Heart left ventricle (tissue), 16 donors: ENCODE results near the gene ANKRD45. TPM values are rescaled to one million over a fixed set of nuclear protein-coding genes. Genes with fewer than 3 reads are reported as not detected.
"Not testable (repeated sequence)": the region's sequence is repeated elsewhere in the genome, so short reads cannot be mapped to it uniquely, and the experiment has no call there.

ENCODE experiments used
- ATAC-seq, 4 donors: fragments of 200-7000 bp; cut with Tn5 transposase; one replicate each; pipeline ENCODE4 v1.9.1; 2020 to 2022; ENCODE audit warnings: moderate library complexity in 4 of 4, mild to moderate bottlenecking in 3 of 4, moderate number of reproducible peaks in 1 of 4
- DNase-seq, 5 donors: peaks; one replicate each; pipeline ENCODE4 v3.0.0-alpha.2; 2020
- H3K27ac ChIP-seq, 12 donors: fragments of 200-600 bp; sonication (generic) in 4 of 12; one replicate each; pipeline versions ENCODE4 v1.5.0 to v1.8.0; 2016 to 2022; ENCODE audit warnings: mild to moderate bottlenecking in 2 of 12
- H3K27me3 ChIP-seq, 9 donors: fragments of 200-600 bp; sonication (generic) in 2 of 9; one replicate each; pipeline versions ENCODE4 v1.5.1 to v1.8.0; 2016 to 2022; ENCODE audit warnings: mild to moderate bottlenecking in 3 of 9
- H3K36me3 ChIP-seq, 9 donors: fragments of 200-600 bp; sonication (generic) in 2 of 9; one replicate each; pipeline versions ENCODE4 v1.5.0 to v1.8.0; 2018 to 2022; ENCODE audit warnings: mild to moderate bottlenecking in 2 of 9
- H3K4me1 ChIP-seq, 12 donors: fragments of 200-600 bp; sonication (generic) in 4 of 12; one replicate each; pipeline versions ENCODE4 v1.5.0 to v1.8.0; 2016 to 2022; ENCODE audit warnings: mild to moderate bottlenecking in 3 of 12
- H3K4me3 ChIP-seq, 12 donors: fragments of 200-600 bp; sonication (generic) in 4 of 12; one replicate each; pipeline versions ENCODE4 v1.5.0 to v1.8.0; 2017 to 2022; ENCODE audit warnings: mild to moderate bottlenecking in 9 of 12, moderate library complexity in 4 of 12
- H3K9me3 ChIP-seq, 12 donors: fragments of 200-600 bp; sonication (generic) in 4 of 12; one replicate each; pipeline versions ENCODE4 v1.5.0 to v1.8.0; 2016 to 2022; ENCODE audit warnings: mild to moderate bottlenecking in 1 of 12
- CTCF ChIP-seq, 12 donors: fragments of 200-600 bp; sonication (generic) in 4 of 12; IDR thresholded peaks; one replicate each; pipeline versions ENCODE4 v1.5.0 to v1.8.0; 2018 to 2022; ENCODE audit warnings: antibody characterized with exemption in 12 of 12, mild to moderate bottlenecking in 5 of 12
- POLR2A ChIP-seq, 2 donors: fragments of 450-650 bp; IDR thresholded peaks; one replicate each; pipeline ENCODE4 v1.6.1; 2017; ENCODE audit warnings: antibody characterized with exemption in 2 of 2, mild to moderate bottlenecking in 2 of 2, moderate library complexity in 2 of 2
- WGBS, 4 donors: extraction: QIAGEN DNeasy Blood & Tissue Kit in 2 of 4; methylation state at CpG; one replicate each; pipeline versions ENCODE4 v1.1.5 to v1.1.7; 2013 to 2018; 5-methylcytosine and 5-hydroxymethylcytosine counted together
- intact Hi-C, 10 donors: fragments of 100-400 bp; cut with DNase I; formaldehyde crosslinking; loops; one replicate each; pipeline versions ENCODE4 v1.11.1 to v1.14.2; 2022
- polyA plus RNA-seq, 2 donors: library from polyadenylated mRNA; stranded (reverse); fragments of 200-250 nt; gene quantifications; one replicate each; pipeline ENCODE4 v1.2.3, GENCODE V29; 2013
- total RNA-seq, 9 donors: library from RNA; depleted of rRNA in 2 of 9; stranded (reverse); fragments of >200 nt in 2 of 9; fragmentation: NEBNext Ultra II Directional in 3 of 9; extraction: Animal tissue kit (Norgen Biotek cat#: 25700) in 3 of 9; gene quantifications; one replicate each; pipeline versions ENCODE4 v1.1.0 to v1.2.4, GENCODE V29; 2016 to 2023
- donor health status: ischemic (EF 13 %, LVEDD 7.1; RV severe dilation, severe dysfunction).
- donor health status: healthy with polysubstance abuse.
- donor health status: DM: no; HTN: yes; CAD: no.
- donor health status: DM: no; HTN: no; CAD: no.
- donor health status: ischemic (EF 25% LVEDD 6.9; RV normal size, moderate dysfunction).
- donor health status: ischemic (EF 25% LVEDD 5.7; RV mildly dilated, moderate dysfunction).
- donor health status: healthy.
- donor health status: DM: yes; HTN: yes; CAD: no.
- donor health status: ischemic (EF 35%, LVEDD 5.7; RV mildly dilated, moderate dysfunction).
- donor health status: nonischemic (EF 11% LVEDD 7.7; RV severe dilation, severe dysfunction).
- donor health status: DM: yes; HTN: yes; CAD: no.
- donor health status: PGD.
- donor health status: ischemic (EF 29% LVEDD 5.4; RV normal size, mild dysfunction).
- donor health status: nonischemic (EF 23%, LVEDD 6.1; RV moderate dilation, normal function).

The ANKRD45 gene
- total and polyA plus RNA-seq, 11 donors: 0.18 to 0.27 (median 0.25) TPM; not detected in 6

DNA sequence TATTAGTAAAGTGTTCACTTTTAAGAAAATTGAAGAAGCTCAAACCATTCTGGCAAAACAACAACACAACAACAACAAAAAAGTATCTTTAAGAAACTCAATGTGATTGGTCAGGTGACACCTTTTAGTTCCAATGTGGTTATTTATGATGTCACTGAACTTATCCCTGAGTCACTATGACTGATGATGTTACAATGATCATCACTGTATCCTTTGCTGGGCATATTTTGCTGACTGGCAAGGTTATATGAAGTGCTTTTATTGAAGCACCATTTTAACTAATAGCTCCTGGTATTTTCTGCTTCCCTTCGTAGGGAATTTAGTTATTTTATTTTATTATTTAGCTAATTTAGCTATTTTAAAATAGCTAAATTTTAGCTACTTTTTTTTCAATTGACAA lies 34.5 kb downstream of the ANKRD45 start, which contains the start of gene TEX50:
Gene TEX50, plus strand, starts transcription at position 223 of the 400 bp plus-strand sequence. CDS start 184 bp downstream, outside the sequence.
- Histone ChIP-seq H3K4me3 (no peak within 1 kb of the TSS), H3K4me1 (no peaks in the 10 kb centered on the region), H3K27ac (no peak within 1 kb of the TSS), H3K9me3 (peaks cover 0 to 14% (median 0%) of the 10 kb centered on the region in 12 donors), H3K27me3 (no peaks in the 10 kb centered on the region), H3K36me3 (no peaks in the 10 kb centered on the region)
- no peak for ATAC-seq
- no peak for DNase-seq
- 88 to 95% (median 91%) methylated on average over 1 of the region's 1 CpG for WGBS, 4 donors
- no peak for TF ChIP-seq POLR2A (IDR thresholded peaks at IDR 0.05)
- no peak for TF ChIP-seq CTCF (IDR thresholded peaks at IDR 0.05)
- intact Hi-C loops: no loop called here

DNA sequence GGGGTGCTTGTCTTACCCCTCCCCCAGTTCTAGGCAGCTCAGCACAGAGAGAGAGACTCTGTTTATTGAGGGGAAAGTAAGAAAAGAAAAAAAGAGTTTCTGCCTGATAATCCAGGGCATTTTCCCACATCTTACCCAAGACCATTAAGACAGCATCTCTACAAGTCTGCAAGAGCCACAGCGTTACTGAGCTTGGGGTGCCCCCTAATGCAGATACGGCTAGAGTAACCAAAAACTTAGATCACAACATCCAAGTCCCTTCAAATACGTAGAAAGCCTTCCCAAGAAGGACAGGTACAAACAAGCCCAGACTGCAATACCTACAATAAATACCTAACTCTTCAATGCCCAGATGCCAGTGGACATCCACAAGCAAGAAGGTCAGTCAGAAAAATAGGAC lies 40.8 kb downstream of the ANKRD45 start:
- ATAC-seq: no peak
- TF ChIP-seq CTCF (IDR thresholded peaks at IDR 0.05): no peak
- TF ChIP-seq POLR2A (IDR thresholded peaks at IDR 0.05): no peak
- Histone ChIP-seq H3K36me3 (no peaks in the 10 kb centered on the region), H3K4me3 (no peak overlapping the region), H3K27me3 (no peaks in the 10 kb centered on the region), H3K27ac (no peak overlapping the region), H3K9me3 (peaks cover 0 to 8% (median 0%) of the 10 kb centered on the region in 12 donors), H3K4me1 (no peaks in the 10 kb centered on the region)
- WGBS, 4 donors: 80 to 87% (median 82%) methylated on average over 3 of the region's 3 CpGs
- intact Hi-C loops: no loop called here
- no peak for DNase-seq

DNA sequence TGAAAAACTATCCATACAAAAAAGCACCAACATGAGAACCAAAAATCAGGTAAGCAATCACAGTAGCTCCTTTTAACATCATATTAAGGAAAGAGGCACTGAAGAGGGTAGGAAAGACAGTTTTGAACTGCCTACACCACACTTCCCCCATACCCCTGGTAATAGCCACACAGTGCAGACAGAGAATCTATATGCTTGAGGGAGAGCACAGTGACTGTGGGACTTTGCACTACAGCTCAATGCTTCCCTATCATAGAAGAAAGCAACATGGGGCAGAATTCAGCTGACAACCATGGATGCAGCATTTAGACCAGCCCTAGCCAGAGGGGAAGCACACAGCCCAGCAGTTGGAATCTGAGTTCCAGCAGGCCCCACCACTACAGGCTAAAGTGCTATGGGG lies 42.4 kb downstream of the ANKRD45 start:
- Histone ChIP-seq H3K9me3 (peaks cover 0 to 13% (median 0%) of the 10 kb centered on the region in 12 donors), H3K36me3 (no peaks in the 10 kb centered on the region), H3K4me3 (no peak overlapping the region), H3K27ac (no peak overlapping the region), H3K27me3 (no peaks in the 10 kb centered on the region), H3K4me1 (no peaks in the 10 kb centered on the region)
- ATAC-seq (no peak), DNase-seq (no peak)
- TF ChIP-seq POLR2A (IDR thresholded peaks at IDR 0.05) (no peak), CTCF (IDR thresholded peaks at IDR 0.05) (no peak)
- intact Hi-C loops: no loop called here

DNA sequence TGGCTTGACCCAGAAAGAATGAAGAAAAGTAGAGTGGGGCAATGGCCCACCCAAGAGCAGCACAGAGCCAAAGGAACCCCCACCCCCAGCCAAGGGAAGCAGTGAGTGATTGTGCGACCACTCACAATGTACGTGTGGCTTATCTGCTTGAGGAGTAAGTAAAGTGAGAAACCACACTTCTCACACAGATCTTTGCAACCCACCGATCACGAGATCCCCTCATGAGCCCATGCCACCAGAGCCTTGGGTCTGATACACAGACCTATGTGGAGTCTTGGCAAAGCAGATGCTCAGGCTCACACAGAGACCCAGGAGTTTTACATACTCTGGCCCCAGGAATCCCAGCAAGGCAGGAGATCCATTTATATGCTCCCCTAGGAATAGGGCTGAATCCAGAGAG lies 52.8 kb downstream of the ANKRD45 start:
- no peak overlapping the region for H3K27ac ChIP-seq
- H3K9me3 ChIP-seq: peaks cover 0 to 40% (median 15%) of the 10 kb centered on the region in 12 donors
- 86 to 96% (median 91%) methylated on average over 4 of the region's 4 CpGs for WGBS, 4 donors
- H3K4me3 ChIP-seq: no peak overlapping the region
- H3K27me3 ChIP-seq: no peaks in the 10 kb centered on the region
- no peaks in the 10 kb centered on the region for H3K36me3 ChIP-seq
- no peak for TF ChIP-seq POLR2A (IDR thresholded peaks at IDR 0.05)
- no peak for TF ChIP-seq CTCF (IDR thresholded peaks at IDR 0.05)
- ATAC-seq (no peak), DNase-seq (no peak)
- no peaks in the 10 kb centered on the region for H3K4me1 ChIP-seq
- intact Hi-C loops: no loop called here

DNA sequence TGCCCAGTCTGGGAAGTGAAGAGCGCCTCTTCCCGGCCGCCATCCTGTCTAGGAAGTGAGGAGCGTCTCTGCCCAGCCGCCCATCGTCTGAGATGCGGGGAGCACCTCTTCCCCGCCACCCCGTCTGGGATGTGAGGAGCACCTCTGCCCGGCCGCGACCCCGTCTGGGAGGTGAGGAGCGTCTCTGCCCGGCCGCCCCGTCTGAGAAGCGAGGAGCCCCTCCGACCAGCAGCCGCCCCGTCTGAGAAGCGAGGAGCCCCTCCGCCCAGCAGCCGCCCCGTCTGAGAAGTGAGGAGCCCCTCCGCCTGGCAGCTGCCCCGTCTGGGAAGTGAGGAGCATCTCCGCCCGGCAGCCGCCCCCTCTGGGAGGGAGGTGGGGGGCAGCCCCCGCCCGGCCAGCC lies 56.6 kb downstream of the ANKRD45 start:
- 90 to 95% (median 94%) methylated on average over 10 to 32 of the region's 32 CpGs; no CpG with 5 or more reads in 1 of the 4 donors for WGBS, 4 donors
- H3K4me3 ChIP-seq, H3K27me3 ChIP-seq, H3K9me3 ChIP-seq, ATAC-seq, DNase-seq, intact Hi-C loops, H3K27ac ChIP-seq, H3K36me3 ChIP-seq, H3K4me1 ChIP-seq: not testable (repeated sequence)
